Nucleus accumbens (tissue), 56 donors: ENCODE measurements around the gene PDE9A.

Experiments used
- DNase-seq, 56 donors: peaks; one replicate each; lab custom pipeline; 2025; lab: John Stamatoyannopoulos, UW

PDE9A gene

GRCh38 chr21:42733037-42733627, 79.7 kb downstream of the PDE9A start:
- peak in 1 of 56 donors; percentile 11 for DNase-seq

- no peak for DNase-seq
Measured at GRCh38 chr21:42733874-42734273, 80.5 kb downstream of the PDE9A start.

GRCh38 chr21:42734323-42734971, 81.0 kb downstream of the PDE9A start:
- no peak for DNase-seq

GRCh38 chr21:42735061-42735460, 81.6 kb downstream of the PDE9A start:
- no peak for DNase-seq

- DNase-seq, result no peak
Measured at GRCh38 chr21:42735944-42736343, 82.5 kb downstream of the PDE9A start.

- DNase-seq, result no peak
Measured at GRCh38 chr21:42736646-42737350, 83.4 kb downstream of the PDE9A start.

- peak in 21 of 56 donors; percentile 9 to 66 (median 30) for DNase-seq
Measured at GRCh38 chr21:42737951-42738590, 84.7 kb downstream of the PDE9A start.

GRCh38 chr21:42739061-42739931, 85.9 kb downstream of the PDE9A start:
- DNase-seq, result no peak

- DNase-seq, result no peak
Measured at GRCh38 chr21:42740405-42740909, 87.0 kb downstream of the PDE9A start.

GRCh38 chr21:42741066-42741465, 87.6 kb downstream of the PDE9A start:
- no peak for DNase-seq

GRCh38 chr21:42744520-42745445, 91.4 kb downstream of the PDE9A start:
- no peak for DNase-seq

GRCh38 chr21:42745511-42746239, 92.3 kb downstream of the PDE9A start:
- no peak for DNase-seq

GRCh38 chr21:42746240-42746592, 92.8 kb downstream of the PDE9A start:
- no peak for DNase-seq

GRCh38 chr21:42746593-42747275, 93.3 kb downstream of the PDE9A start:
- peak in 22 of 56 donors; percentile 18 to 69 (median 42) for DNase-seq

- DNase-seq, result peak in 8 of 56 donors; percentile 14 to 51 (median 34)
Measured at GRCh38 chr21:42747276-42747701, 93.9 kb downstream of the PDE9A start.

- no peak for DNase-seq
Measured at GRCh38 chr21:42747746-42748351, 94.4 kb downstream of the PDE9A start.

GRCh38 chr21:42748620-42749176, 95.3 kb downstream of the PDE9A start:
- no peak for DNase-seq
